ENCODE data around the gene TCF25.
A peak's percentile ranks its signal among the peaks of the same experiment; 100 is the strongest.
"Not testable (repeated sequence)": the region's sequence is repeated elsewhere in the genome, so short reads cannot be mapped to it uniquely, and the experiment has no call there.

Gene TCF25

GRCh38 chr16:89873109-89873971, at the start of gene TCF25:
Gene TCF25, plus strand, starts transcription at chr16:89873592. Its CDS starts 76 bp downstream, at chr16:89873668.
- peak within 1 kb of the TSS; percentile 96 to 100 (median 99) for H3K27ac ChIP-seq
- H3K4me3 ChIP-seq: peak within 1 kb of the TSS; percentile 57 to 86 (median 73)

- not testable (repeated sequence) for H3K27ac ChIP-seq, H3K4me3 ChIP-seq
Observed at GRCh38 chr16:89823824-89824148, 49.6 kb upstream of the TCF25 start.

- Histone ChIP-seq H3K4me3 (no peak overlapping the region), H3K27ac (no peak overlapping the region)
Observed at GRCh38 chr16:89826531-89827382, 46.6 kb upstream of the TCF25 start.

- Histone ChIP-seq H3K27ac (peak overlapping the region in 6 of 21 experiments; percentile 13 to 68 (median 60)), H3K4me3 (peak overlapping the region; percentile 9 to 52 (median 42))
Observed at GRCh38 chr16:89827383-89828198, 45.8 kb upstream of the TCF25 start.

GRCh38 chr16:89828199-89828869, 45.1 kb upstream of the TCF25 start, which contains the start of gene SPIRE2:
Gene SPIRE2, plus strand, starts transcription at chr16:89828475. Its CDS starts 76 bp downstream, at chr16:89828551.
- Histone ChIP-seq H3K4me3 (peak within 1 kb of the TSS; percentile 9 to 52 (median 42)), H3K27ac (peak within 1 kb of the TSS in 6 of 21 experiments; percentile 13 to 68 (median 60))

- no peak overlapping the region for H3K27ac ChIP-seq
- H3K4me3 ChIP-seq: peak overlapping the region in 6 of 7 experiments; percentile 5 to 52 (median 38)
Observed at GRCh38 chr16:89828870-89829629, 44.3 kb upstream of the TCF25 start.

- Histone ChIP-seq H3K4me3 (no peak overlapping the region), H3K27ac (no peak overlapping the region)
Observed at GRCh38 chr16:89829630-89830437, 43.6 kb upstream of the TCF25 start.

- no peak overlapping the region for H3K27ac ChIP-seq
- H3K4me3 ChIP-seq: no peak overlapping the region
Observed at GRCh38 chr16:89831810-89832328, 41.5 kb upstream of the TCF25 start.

- not testable (repeated sequence) for H3K4me3 ChIP-seq, H3K27ac ChIP-seq
Observed at GRCh38 chr16:89833664-89834363, 39.6 kb upstream of the TCF25 start.

- not testable (repeated sequence) for H3K27ac ChIP-seq, H3K4me3 ChIP-seq
Observed at GRCh38 chr16:89834813-89835363, 38.5 kb upstream of the TCF25 start.

- not testable (repeated sequence) for H3K4me3 ChIP-seq, H3K27ac ChIP-seq
Observed at GRCh38 chr16:89836484-89836883, 36.9 kb upstream of the TCF25 start.

- peak overlapping the region in 1 of 7 experiments; percentile 11 for H3K4me3 ChIP-seq
- peak overlapping the region in 6 of 21 experiments; percentile 9 to 65 (median 50) for H3K27ac ChIP-seq
Observed at GRCh38 chr16:89837014-89837546, 36.3 kb upstream of the TCF25 start.

- Histone ChIP-seq H3K4me3 (no peak overlapping the region), H3K27ac (no peak overlapping the region)
Observed at GRCh38 chr16:89841275-89841674, 32.1 kb upstream of the TCF25 start.

- Histone ChIP-seq H3K4me3 (no peak overlapping the region), H3K27ac (peak overlapping the region in 1 of 21 experiments; percentile 50)
Observed at GRCh38 chr16:89842471-89843408, 30.7 kb upstream of the TCF25 start.
